HepG2 (cell line): ENCODE data around the gene RHOT2. TPM values are rescaled to one million over a fixed set of nuclear protein-coding genes. Genes with fewer than 3 reads are reported as not detected.

Source experiments
- polyA plus RNA-seq, 8 experiments: library from polyadenylated mRNA; depleted of rRNA in 3 of 8; stranded (reverse) in 7 of 8; unstranded in 1 of 8; fragments of >200 nt; fragmentation: Illumina TruSeq in 4 of 8; extraction: Trizol in 4 of 8; gene quantifications; 2 replicates each; pipeline versions ENCODE4 v1.2.1 to v1.2.3, GENCODE V29; 2011 to 2016; ENCODE audit warnings: low read depth in 4 of 8, missing spikeins in 1 of 8, mixed read lengths in 1 of 8; ENCODE audit not compliant: insufficient read depth in 1 of 8
- total RNA-seq, 5 experiments: library from RNA; depleted of rRNA; stranded (reverse); fragments of >200 nt; fragmentation: Illumina TruSeq; extraction: Trizol; gene quantifications; 2 replicates each; pipeline ENCODE4 v1.2.3, GENCODE V29; 2016; ENCODE audit warnings: low read depth in 1 of 5

The RHOT2 gene
- total and polyA plus RNA-seq, 2 of the 13 experiments (the other 11 are each of a cell fraction or from before 2014, with no cell fraction given): 63.6 to 76.9 TPM

Other genes starting within 250 kb of the RHOT2 start
- 48.4 and 57.6 TPM in 2 replicates for gene RAB11FIP3, start 242.5 kb upstream of the RHOT2 start, total RNA-seq (2016; rRNA removed; fragmentation: Illumina TruSeq; extraction: Trizol)
- gene RAB11FIP3, start 242.5 kb upstream of the RHOT2 start, polyA plus RNA-seq (2011; rRNA removed): 34.3 and 42.9 TPM in 2 replicates
- gene CAPN15, start 140.4 kb upstream of the RHOT2 start, total RNA-seq (2016; rRNA removed; fragmentation: Illumina TruSeq; extraction: Trizol): 15.0 and 24.5 TPM in 2 replicates
- 14.9 and 22.2 TPM in 2 replicates for gene CAPN15, start 140.4 kb upstream of the RHOT2 start, polyA plus RNA-seq (2011; rRNA removed)
- 0.07 TPM in 1 of 2 replicates, not detected in the other for gene PRR35, start 107.7 kb upstream of the RHOT2 start, total RNA-seq (2016; rRNA removed; fragmentation: Illumina TruSeq; extraction: Trizol)
- 0.16 and 0.38 TPM in 2 replicates for gene PRR35, start 107.7 kb upstream of the RHOT2 start, polyA plus RNA-seq (2011; rRNA removed)
- gene NHLRC4, start 101.1 kb upstream of the RHOT2 start, total RNA-seq (2016; rRNA removed; fragmentation: Illumina TruSeq; extraction: Trizol): 0.40 and 0.48 TPM in 2 replicates
- gene NHLRC4, start 101.1 kb upstream of the RHOT2 start, polyA plus RNA-seq (2011; rRNA removed): 0.59 and 1.1 TPM in 2 replicates
- 8.4 and 19.7 TPM in 2 replicates for gene PIGQ, start 98.2 kb upstream of the RHOT2 start, total RNA-seq (2016; rRNA removed; fragmentation: Illumina TruSeq; extraction: Trizol)
- 7.7 and 13.6 TPM in 2 replicates for gene PIGQ, start 98.2 kb upstream of the RHOT2 start, polyA plus RNA-seq (2011; rRNA removed)
- gene RAB40C, start 78.1 kb upstream of the RHOT2 start, total RNA-seq (2016; rRNA removed; fragmentation: Illumina TruSeq; extraction: Trizol): 8.2 and 11.5 TPM in 2 replicates
- gene RAB40C, start 78.1 kb upstream of the RHOT2 start, polyA plus RNA-seq (2011; rRNA removed): 7.7 and 10.6 TPM in 2 replicates
- gene WFIKKN1, start 37.1 kb upstream of the RHOT2 start, total RNA-seq (2016; rRNA removed; fragmentation: Illumina TruSeq; extraction: Trizol): 2.4 and 4.9 TPM in 2 replicates
- 1.7 and 2.9 TPM in 2 replicates for gene WFIKKN1, start 37.1 kb upstream of the RHOT2 start, polyA plus RNA-seq (2011; rRNA removed)
- gene METTL26, start 31.8 kb upstream of the RHOT2 start, total RNA-seq (2016; rRNA removed; fragmentation: Illumina TruSeq; extraction: Trizol): 70.1 and 75.1 TPM in 2 replicates
- 65.5 and 65.8 TPM in 2 replicates for gene METTL26, start 31.8 kb upstream of the RHOT2 start, polyA plus RNA-seq (2011; rRNA removed)
- gene MCRIP2, start 26.3 kb upstream of the RHOT2 start, total RNA-seq (2016; rRNA removed; fragmentation: Illumina TruSeq; extraction: Trizol): 54.6 and 76.7 TPM in 2 replicates
- 39.6 and 50.7 TPM in 2 replicates for gene MCRIP2, start 26.3 kb upstream of the RHOT2 start, polyA plus RNA-seq (2011; rRNA removed)
- gene WDR90, start 18.8 kb upstream of the RHOT2 start, total RNA-seq (2016; rRNA removed; fragmentation: Illumina TruSeq; extraction: Trizol): 10.2 and 28.9 TPM in 2 replicates
- gene WDR90, start 18.8 kb upstream of the RHOT2 start, polyA plus RNA-seq (2011; rRNA removed): 11.1 and 14.9 TPM in 2 replicates
- 0.87 and 1.8 TPM in 2 replicates for gene RHBDL1, start 7.5 kb downstream of the RHOT2 start, total RNA-seq (2016; rRNA removed; fragmentation: Illumina TruSeq; extraction: Trizol)
- 3.8 and 5.3 TPM in 2 replicates for gene RHBDL1, start 7.5 kb downstream of the RHOT2 start, polyA plus RNA-seq (2011; rRNA removed)
- gene STUB1, start 12.3 kb downstream of the RHOT2 start, total RNA-seq (2016; rRNA removed; fragmentation: Illumina TruSeq; extraction: Trizol): 78.2 and 79.9 TPM in 2 replicates
- 52.9 and 59.6 TPM in 2 replicates for gene STUB1, start 12.3 kb downstream of the RHOT2 start, polyA plus RNA-seq (2011; rRNA removed)
- gene JMJD8, start 16.2 kb downstream of the RHOT2 start, total RNA-seq (2016; rRNA removed; fragmentation: Illumina TruSeq; extraction: Trizol): 0.55 and 2.6 TPM in 2 replicates
- gene JMJD8, start 16.2 kb downstream of the RHOT2 start, polyA plus RNA-seq (2011; rRNA removed): 11.8 and 17.3 TPM in 2 replicates
- 1.4 and 3.8 TPM in 2 replicates for gene WDR24, start 22.3 kb downstream of the RHOT2 start, total RNA-seq (2016; rRNA removed; fragmentation: Illumina TruSeq; extraction: Trizol)
- 4.5 and 8.3 TPM in 2 replicates for gene WDR24, start 22.3 kb downstream of the RHOT2 start, polyA plus RNA-seq (2011; rRNA removed)
- gene FBXL16, start 37.7 kb downstream of the RHOT2 start, total RNA-seq (2016; rRNA removed; fragmentation: Illumina TruSeq; extraction: Trizol): 0.20 and 0.22 TPM in 2 replicates
- 2.0 and 2.2 TPM in 2 replicates for gene FBXL16, start 37.7 kb downstream of the RHOT2 start, polyA plus RNA-seq (2011; rRNA removed)
- gene METRN, start 47.0 kb downstream of the RHOT2 start, total RNA-seq (2016; rRNA removed; fragmentation: Illumina TruSeq; extraction: Trizol): 27.3 and 46.1 TPM in 2 replicates
- gene METRN, start 47.0 kb downstream of the RHOT2 start, polyA plus RNA-seq (2011; rRNA removed): 25.5 and 34.0 TPM in 2 replicates
- 17.8 and 47.8 TPM in 2 replicates for gene ANTKMT, start 53.0 kb downstream of the RHOT2 start, total RNA-seq (2016; rRNA removed; fragmentation: Illumina TruSeq; extraction: Trizol)
- gene ANTKMT, start 53.0 kb downstream of the RHOT2 start, polyA plus RNA-seq (2011; rRNA removed): 7.5 and 11.8 TPM in 2 replicates
- 0.53 TPM in 1 of 2 replicates, not detected in the other for gene CCDC78, start 58.3 kb downstream of the RHOT2 start, total RNA-seq (2016; rRNA removed; fragmentation: Illumina TruSeq; extraction: Trizol)
- gene CCDC78, start 58.3 kb downstream of the RHOT2 start, polyA plus RNA-seq (2011; rRNA removed): 1.5 and 1.7 TPM in 2 replicates
- 3.4 and 4.7 TPM in 2 replicates for gene HAGHL, start 59.0 kb downstream of the RHOT2 start, total RNA-seq (2016; rRNA removed; fragmentation: Illumina TruSeq; extraction: Trizol)
- 8.4 and 12.7 TPM in 2 replicates for gene HAGHL, start 59.0 kb downstream of the RHOT2 start, polyA plus RNA-seq (2011; rRNA removed)
- gene CIAO3, start 72.9 kb downstream of the RHOT2 start, total RNA-seq (2016; rRNA removed; fragmentation: Illumina TruSeq; extraction: Trizol): 16.9 and 21.7 TPM in 2 replicates
- 25.0 and 25.2 TPM in 2 replicates for gene CIAO3, start 72.9 kb downstream of the RHOT2 start, polyA plus RNA-seq (2011; rRNA removed)
- gene MSLN, start 92.6 kb downstream of the RHOT2 start, total RNA-seq (2016; rRNA removed; fragmentation: Illumina TruSeq; extraction: Trizol): 0.72 and 2.0 TPM in 2 replicates
- gene MSLN, start 92.6 kb downstream of the RHOT2 start, polyA plus RNA-seq (2011; rRNA removed): 2.3 and 3.0 TPM in 2 replicates
- 22.4 and 26.2 TPM in 2 replicates for gene RPUSD1, start 120.2 kb downstream of the RHOT2 start, total RNA-seq (2016; rRNA removed; fragmentation: Illumina TruSeq; extraction: Trizol)
- gene RPUSD1, start 120.2 kb downstream of the RHOT2 start, polyA plus RNA-seq (2011; rRNA removed): 13.1 and 15.9 TPM in 2 replicates
- gene CHTF18, start 120.5 kb downstream of the RHOT2 start, total RNA-seq (2016; rRNA removed; fragmentation: Illumina TruSeq; extraction: Trizol): 8.8 and 22.9 TPM in 2 replicates
- gene CHTF18, start 120.5 kb downstream of the RHOT2 start, polyA plus RNA-seq (2011; rRNA removed): 7.3 and 8.6 TPM in 2 replicates
- not detected in 2 replicates for gene GNG13, start 132.6 kb downstream of the RHOT2 start, total RNA-seq (2016; rRNA removed; fragmentation: Illumina TruSeq; extraction: Trizol)
- gene GNG13, start 132.6 kb downstream of the RHOT2 start, polyA plus RNA-seq (2011; rRNA removed): not detected in 2 replicates